Measurements from ENCODE around the gene ACAN. TPM values are rescaled to one million over a fixed set of nuclear protein-coding genes. Genes with fewer than 3 reads are reported as not detected.
"Not testable (repeated sequence)": the region's sequence is repeated elsewhere in the genome, so short reads cannot be mapped to it uniquely, and the experiment has no call there.

The ACAN gene
- polyA plus RNA-seq, 3 donors, result 2.3 to 3.0 (median 2.7) TPM

- DNase-seq, result no peak
These were observed 99.1 kb downstream of the ACAN start for GRCh38 chr15:88902221-88902835.

- no peak for DNase-seq
These were observed 99.6 kb downstream of the ACAN start for GRCh38 chr15:88902846-88903245.

GRCh38 chr15:88904257-88904623 is 101.0 kb downstream of the ACAN start:
- DNase-seq, result no peak

- DNase-seq, result no peak
These were observed 101.5 kb downstream of the ACAN start for GRCh38 chr15:88904624-88905327.

GRCh38 chr15:88905576-88905975 is 102.3 kb downstream of the ACAN start:
- DNase-seq, result no peak

GRCh38 chr15:88906130-88906529 is 102.9 kb downstream of the ACAN start:
- no peak for DNase-seq

- no peak for DNase-seq
These were observed 103.3 kb downstream of the ACAN start for GRCh38 chr15:88906551-88906950.

- DNase-seq, result no peak
These were observed 103.9 kb downstream of the ACAN start for GRCh38 chr15:88907111-88907510.

GRCh38 chr15:88908123-88908522 is 104.9 kb downstream of the ACAN start:
- DNase-seq, result no peak

GRCh38 chr15:88908697-88909621 is 105.7 kb downstream of the ACAN start:
- no peak for DNase-seq

- no peak for DNase-seq
These were observed 107.0 kb downstream of the ACAN start for GRCh38 chr15:88909956-88910831.

GRCh38 chr15:88911766-88912118 is 108.5 kb downstream of the ACAN start:
- DNase-seq, result no peak

GRCh38 chr15:88912500-88912921 is 109.3 kb downstream of the ACAN start:
- no peak for DNase-seq

GRCh38 chr15:88913017-88913849 is 110.0 kb downstream of the ACAN start, which contains the start of gene MFGE8:
TSS of gene MFGE8 (minus strand) at chr15:88913379. CDS start at chr15:88913319, 60 bp downstream.
- DNase-seq, result peak; percentile 82

GRCh38 chr15:88913850-88914169 is 110.6 kb downstream of the ACAN start:
- no peak for DNase-seq

- DNase-seq, result no peak
These were observed 112.1 kb downstream of the ACAN start for GRCh38 chr15:88915354-88915753.

- DNase-seq, result no peak
These were observed 114.5 kb downstream of the ACAN start for GRCh38 chr15:88917760-88918159.

- DNase-seq, result no peak
These were observed 115.5 kb downstream of the ACAN start for GRCh38 chr15:88918738-88919137.

GRCh38 chr15:88920186-88920891 is 117.1 kb downstream of the ACAN start:
- DNase-seq, result no peak

GRCh38 chr15:88920892-88921435 is 117.7 kb downstream of the ACAN start:
- not testable (repeated sequence) for DNase-seq
